ENCODE measurements around the gene PPP6R3. TPM values are rescaled to one million over a fixed set of nuclear protein-coding genes. Genes with fewer than 3 reads are reported as not detected.

Gene PPP6R3
- total RNA-seq, 1 experiment from 2014 or later, result 138 TPM

- Histone ChIP-seq H3K79me1 (ENCODE audit: insufficient read depth, low read depth, low read length, poor library complexity, severe bottlenecking) (no peaks in the 10 kb centered on the region), H3K23ac (ENCODE audit: insufficient read length, low read depth, low read length) (no peak overlapping the region), H3T11ph (ENCODE audit: low read length) (no peak overlapping the region), H3K23me2 (ENCODE audit: insufficient read length, low read depth, low read length, poor library complexity, severe bottlenecking) (no peaks in the 10 kb centered on the region), H3K27ac (ENCODE audit: insufficient read length, low read depth, low read length) (no peak overlapping the region), H3K14ac (ENCODE audit: insufficient read depth, low read length) (no peak overlapping the region), H2BK20ac (ENCODE audit: low read depth, low read length, poor library complexity, severe bottlenecking) (no peak overlapping the region), H2AK5ac (ENCODE audit: insufficient read length, low read length) (no peak overlapping the region), H2BK12ac (ENCODE audit: insufficient read length, low read depth, low read length) (no peak overlapping the region), H3K79me2 (ENCODE audit: insufficient read depth, low read length) (no peaks in the 10 kb centered on the region), H4K5ac (ENCODE audit: insufficient read length, low read depth, low read length) (no peak overlapping the region), H3K4me1 (ENCODE audit: insufficient read depth, low read length) (no peaks in the 10 kb centered on the region; the same call in 1 of the 2 replicates), H3K56ac (ENCODE audit: insufficient read length, low read depth, low read length) (no peak overlapping the region), H3K4ac (ENCODE audit: low read depth, low read length) (no peak overlapping the region), H4K20me1 (ENCODE audit: control insufficient read depth, insufficient read depth, insufficient read length) (no peaks in the 10 kb centered on the region), H2AFZ (ENCODE audit: low read length) (no peak overlapping the region), H4K91ac (ENCODE audit: insufficient read length, low read depth, low read length) (no peak overlapping the region), H3K9me3 (ENCODE audit: control insufficient read depth, low read depth, low read length) (no peaks in the 10 kb centered on the region), H3K27me3 (ENCODE audit: insufficient read depth, low read length) (no peaks in the 10 kb centered on the region), H2BK15ac (ENCODE audit: low read depth, low read length) (no peak overlapping the region), H3K4me2 (ENCODE audit: insufficient read depth, insufficient read length, low read length) (no peak overlapping the region), H2BK5ac (ENCODE audit: insufficient read length, low read length) (no peak overlapping the region), H4K8ac (replicated peaks; ENCODE audit: insufficient read length, low read depth, low read length) (no peak overlapping the region), H2BK120ac (ENCODE audit: low read depth, low read length, poor library complexity, severe bottlenecking) (no peak overlapping the region), H3K18ac (ENCODE audit: insufficient read length, low read depth, low read length) (no peak overlapping the region), H3K9ac (ENCODE audit: extremely low read depth, insufficient read length, low read length) (no peak overlapping the region)
- no peak for TF ChIP-seq CTCF (conservative IDR thresholded peaks at IDR 0.05)
- H3K27ac Mint-ChIP-seq, result no peak overlapping the region
- peaks cover 9 to 15% of the 10 kb centered on the region in 2 experiments for H3K4me1 Mint-ChIP-seq
- no CpG with 5 or more reads among the region's 8 CpGs for WGBS (ENCODE audit: extremely low coverage, insufficient read length, low lambda C conversion rate)
- H3K36me3 Mint-ChIP-seq (ENCODE audit: insufficient read depth in 1 of 3, low read depth in 3 of 3), result peaks cover 11 to 16% (median 12%) of the 10 kb centered on the region in 3 experiments
- no peak for DNase-seq
- H3K9me3 Mint-ChIP-seq, result no peaks in the 10 kb centered on the region
- no peak overlapping the region for H3K4me3 Mint-ChIP-seq
- H3K27me3 Mint-ChIP-seq (ENCODE audit: low read depth), result no peaks in the 10 kb centered on the region
Observed at GRCh38 chr11:68450711-68451110, 9.8 kb upstream of the PPP6R3 start.

Measured in H9 (cell line).